ENCODE results near the gene RS1.

DNA sequence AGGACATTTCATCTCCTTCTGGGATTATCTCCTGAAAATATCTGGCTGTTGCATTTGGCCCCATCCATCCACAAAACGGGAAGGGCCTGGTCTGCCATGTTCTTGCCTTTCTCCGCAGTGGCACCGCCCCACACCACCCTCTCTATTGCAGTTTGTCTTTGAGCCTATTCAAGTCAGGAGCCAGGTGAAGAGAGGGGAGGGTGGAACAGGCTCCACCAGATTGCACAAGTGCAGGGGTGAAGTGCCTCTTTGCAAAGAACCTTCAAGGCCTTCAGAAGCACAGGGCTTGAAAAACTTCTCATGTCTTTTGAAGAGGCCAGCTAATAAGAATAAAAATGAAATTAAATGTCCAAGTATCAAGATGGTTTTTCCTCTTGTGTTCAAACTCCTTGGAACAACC, 28.7 kb downstream of the RS1 start:
- TF ChIP-seq CTCF (IDR thresholded peaks at IDR 0.05) (no peak), POLR2A (IDR thresholded peaks at IDR 0.05) (no peak)
